ENCODE results near the gene PTAR1.

DNA sequence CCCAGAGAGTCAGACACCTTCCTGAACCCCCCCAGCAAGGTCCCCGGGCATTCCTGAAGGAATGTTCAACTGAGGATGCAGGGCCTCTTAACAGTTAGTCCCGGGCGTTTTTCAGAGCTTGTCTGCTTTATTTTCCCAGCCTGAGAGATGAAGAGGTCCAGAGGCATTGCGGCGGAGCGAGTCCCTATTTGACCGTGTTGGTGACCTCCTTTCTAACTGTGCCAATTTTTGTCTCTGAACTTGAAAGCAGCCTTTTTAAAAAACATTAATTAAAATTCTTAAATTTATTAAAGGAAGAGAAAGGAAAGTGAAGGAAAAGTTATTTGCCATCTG is 433 bp upstream of the PTAR1 start:
- peak; percentile 38 for TF ChIP-seq POLR2A (IDR thresholded peaks at IDR 0.05; ENCODE audit: low read length)
- no peak for TF ChIP-seq GATA1 (IDR thresholded peaks at IDR 0.05; ENCODE audit: low read depth, low read length)
